HEK293 (cell line): ENCODE measurements around the gene PHAF1.

Experiments
- CTCF ChIA-PET: fragments of 350-600 bp; formaldehyde crosslinking; extraction: SDS; loops from one replicate; lab custom pipeline; 2021; ENCODE audit warnings: antibody characterized with exemption; lab: Yijun Ruan, JAX
- POLR2A ChIA-PET: fragments of 300-600 bp; formaldehyde crosslinking; extraction: SDS; loops from one replicate; lab custom pipeline; 2020; ENCODE audit warnings: antibody characterized with exemption, inconsistent platforms; lab: Yijun Ruan, JAX
- H3K27ac ChIP-seq: fragments of 200-500 bp; sonication (Bioruptor generic); 2 replicates; pipeline ENCODE4 v1.5.1; 2014; ENCODE audit warnings: low read depth, low read length, control low read depth, inconsistent platforms; ENCODE audit errors: extremely low read depth
- H3K36me3 ChIP-seq, 2 experiments: fragments of 200-500 bp in 1 of 2; sonication (Bioruptor generic) in 1 of 2; 1 replicate in 1 of 2; 2 replicates in 1 of 2; pipeline ENCODE4 v1.5.1; 2014 to 2017; ENCODE audit warnings: inconsistent platforms in 2 of 2, low read length in 2 of 2; ENCODE audit not compliant: control insufficient read depth in 2 of 2, insufficient read depth in 1 of 2
- H3K4me1 ChIP-seq: fragments of 200-500 bp; sonication (Bioruptor generic); 2 replicates; pipeline ENCODE4 v1.5.1; 2014; ENCODE audit warnings: mild to moderate bottlenecking, low read length, inconsistent platforms; ENCODE audit not compliant: control insufficient read depth, insufficient read depth
- H3K4me3 ChIP-seq: 2 replicates; pipeline ENCODE4 v1.5.1; 2011; ENCODE audit warnings: low read depth, mild to moderate bottlenecking, control low read depth, low read length, moderate library complexity
- H3K9me3 ChIP-seq: fragments of 200-500 bp; sonication (Bioruptor generic); 2 replicates; pipeline ENCODE4 v1.5.1; 2014; ENCODE audit warnings: low read depth, low read length, inconsistent platforms; ENCODE audit not compliant: control insufficient read depth, insufficient read depth
- ATF2 ChIP-seq: fragments of 450-650 bp; formaldehyde crosslinking; IDR thresholded peaks from 2 replicates; pipeline ENCODE4 v1.5.1; 2016; ENCODE audit warnings: missing biosample characterization, missing genetic modification characterization, low read depth
- CTCF ChIP-seq: fragments of 450-650 bp; formaldehyde crosslinking; IDR thresholded peaks from 2 replicates; pipeline ENCODE4 v1.5.1; 2016; ENCODE audit warnings: missing biosample characterization, missing genetic modification characterization
- GLIS1 ChIP-seq: fragments of 450-650 bp; formaldehyde crosslinking; IDR thresholded peaks from 2 replicates; pipeline ENCODE4 v1.5.1; 2016; ENCODE audit warnings: missing biosample characterization, missing genetic modification characterization
- HOXC10 ChIP-seq: sonication (generic); formaldehyde crosslinking; IDR thresholded peaks from 2 replicates; pipeline ENCODE4 v1.8.1; 2023; ENCODE audit warnings: mild to moderate bottlenecking, missing genetic modification reagents
- KLF8 ChIP-seq: fragments of 450-650 bp; formaldehyde crosslinking; IDR thresholded peaks from 2 replicates; pipeline ENCODE4 v1.5.1; 2016; ENCODE audit warnings: missing biosample characterization, missing genetic modification characterization
- PBX3 ChIP-seq: sonication (generic); formaldehyde crosslinking; IDR thresholded peaks from 2 replicates; pipeline ENCODE4 v1.8.1; 2022; ENCODE audit warnings: mild to moderate bottlenecking, moderate library complexity, missing genetic modification reagents
- PRDM4 ChIP-seq: fragments of 450-650 bp; formaldehyde crosslinking; IDR thresholded peaks from 2 replicates; pipeline ENCODE4 v1.5.1; 2017; ENCODE audit warnings: missing biosample characterization, missing genetic modification characterization
- PRDM6 ChIP-seq: fragments of 450-650 bp; formaldehyde crosslinking; IDR thresholded peaks from 2 replicates; pipeline ENCODE4 v1.5.1; 2017; ENCODE audit warnings: missing biosample characterization, missing genetic modification characterization
- RBAK ChIP-seq: fragments of 450-650 bp; formaldehyde crosslinking; IDR thresholded peaks from 2 replicates; pipeline ENCODE4 v1.5.1; 2016; ENCODE audit warnings: missing biosample characterization, missing genetic modification characterization
- SP3 ChIP-seq: fragments of 450-650 bp; formaldehyde crosslinking; IDR thresholded peaks from 2 replicates; pipeline ENCODE4 v1.5.1; 2016; ENCODE audit warnings: missing biosample characterization, missing genetic modification characterization
- ZBTB1 ChIP-seq: fragments of 450-650 bp; formaldehyde crosslinking; IDR thresholded peaks from 2 replicates; pipeline ENCODE4 v1.5.1; 2016; ENCODE audit warnings: missing biosample characterization, missing genetic modification characterization
- ZBTB17 ChIP-seq: fragments of 450-650 bp; formaldehyde crosslinking; IDR thresholded peaks from 2 replicates; pipeline ENCODE4 v1.5.1; 2016; ENCODE audit warnings: missing biosample characterization, missing genetic modification characterization
- ZBTB44 ChIP-seq: fragments of 450-650 bp; IDR thresholded peaks from 2 replicates; pipeline ENCODE4 v1.5.1; 2018; ENCODE audit warnings: missing biosample characterization, mild to moderate bottlenecking, missing genetic modification characterization
- ZNF121 ChIP-seq: fragments of 450-650 bp; formaldehyde crosslinking; IDR thresholded peaks from 2 replicates; pipeline ENCODE4 v1.5.1; 2016; ENCODE audit warnings: missing biosample characterization, missing genetic modification characterization
- ZNF184 ChIP-seq: fragments of 450-650 bp; IDR thresholded peaks from 2 replicates; pipeline ENCODE4 v1.5.1; 2018; ENCODE audit warnings: missing biosample characterization, mild to moderate bottlenecking, missing genetic modification characterization
- ZNF2 ChIP-seq: fragments of 450-650 bp; formaldehyde crosslinking; IDR thresholded peaks from 2 replicates; pipeline ENCODE4 v1.5.1; 2016; ENCODE audit warnings: missing biosample characterization, missing genetic modification characterization
- ZNF211 ChIP-seq: fragments of 450-650 bp; formaldehyde crosslinking; IDR thresholded peaks from 2 replicates; pipeline ENCODE4 v1.5.1; 2016; ENCODE audit warnings: low read depth, missing biosample characterization, missing genetic modification characterization
- ZNF354C ChIP-seq: fragments of 450-650 bp; formaldehyde crosslinking; IDR thresholded peaks from 2 replicates; pipeline ENCODE4 v1.5.1; 2016; ENCODE audit warnings: missing biosample characterization, missing genetic modification characterization, low read depth, borderline replicate concordance
- ZNF398 ChIP-seq: fragments of 450-650 bp; formaldehyde crosslinking; IDR thresholded peaks from 2 replicates; pipeline ENCODE4 v1.5.1; 2017; ENCODE audit warnings: missing biosample characterization, missing genetic modification characterization
- ZNF426 ChIP-seq: fragments of 450-650 bp; formaldehyde crosslinking; IDR thresholded peaks from 2 replicates; pipeline ENCODE4 v1.5.1; 2017; ENCODE audit warnings: missing biosample characterization, missing genetic modification characterization, mild to moderate bottlenecking, inconsistent platforms, moderate library complexity
- ZNF48 ChIP-seq: fragments of 450-650 bp; formaldehyde crosslinking; IDR thresholded peaks from 2 replicates; pipeline ENCODE4 v1.5.1; 2016; ENCODE audit warnings: missing biosample characterization, missing genetic modification characterization
- ZNF624 ChIP-seq: fragments of 450-650 bp; formaldehyde crosslinking; IDR thresholded peaks from 2 replicates; pipeline ENCODE4 v1.5.1; 2017; ENCODE audit warnings: missing biosample characterization, missing genetic modification characterization
- ZNF76 ChIP-seq: fragments of 450-650 bp; formaldehyde crosslinking; IDR thresholded peaks from 2 replicates; pipeline ENCODE4; 2016; ENCODE audit warnings: low read depth, missing biosample characterization, missing genetic modification characterization, borderline replicate concordance
- ZSCAN30 ChIP-seq: fragments of 450-650 bp; IDR thresholded peaks from 2 replicates; pipeline ENCODE4 v1.5.1; 2018; ENCODE audit warnings: missing biosample characterization, mild to moderate bottlenecking, missing genetic modification characterization, moderate library complexity

The PHAF1 gene

GRCh38 chr16:67109407-67110135 lies at the start of gene PHAF1:
Gene PHAF1 (plus strand): TSS chr16:67109941. CDS start chr16:67110176, 235 bp downstream.
- Histone ChIP-seq H3K36me3 (peaks cover 0 to 22% of the 10 kb centered on the region in 2 experiments; a peak in 2 of 3 replicates), H3K9me3 (no peaks in the 10 kb centered on the region), H3K4me3 (peak within 1 kb of the TSS; percentile 50), H3K4me1 (peaks cover 3% of the 10 kb centered on the region; the same call in 1 of the 2 replicates), H3K27ac (peak within 1 kb of the TSS; percentile 38; the same call in 1 of the 2 replicates)
- ChIA-PET POLR2A (interaction anchor here (1.2 kb wide), 1 partner anchor 92 kb away, joined by 3 read pairs; no protein-coding TSS in a partner anchor), CTCF (interaction anchor here (0.5 to 1.9 kb wide), 3 partner anchors 11 to 316 kb away, joined by 3 to 9 read pairs (median 3); no protein-coding TSS in a partner anchor)
- TF ChIP-seq RBAK (tag by site-specific recombination): no peak
- TF ChIP-seq ZBTB44: peak; percentile 59; the same call in 1 of the 2 replicates
- no peak for TF ChIP-seq ZNF211
- no peak for TF ChIP-seq ZNF48 (tag by site-specific recombination)
- no peak for TF ChIP-seq ZBTB17 (tag by site-specific recombination)
- TF ChIP-seq ZNF398 (tag by site-specific recombination): 0 out of 2 replicates have a peak, but pooled peaks have one; percentile 26
- TF ChIP-seq ZNF354C (tag by site-specific recombination): no peak
- TF ChIP-seq PRDM6 (tag by site-specific recombination): no peak
- no peak for TF ChIP-seq ZSCAN30 (tag by site-specific recombination)
- TF ChIP-seq ZNF184: no peak
- TF ChIP-seq KLF8 (tag by site-specific recombination): peak; percentile 74; the same call in 1 of the 2 replicates
- no peak for TF ChIP-seq HOXC10
- no peak for TF ChIP-seq ZNF121 (tag by site-specific recombination)
- TF ChIP-seq ZNF76: peak; percentile 27; the same call in 1 of the 2 replicates
- TF ChIP-seq PBX3 (CRISPR knock-in tag): peak; percentile 73; the same call in 1 of the 2 replicates
- no peak for TF ChIP-seq ATF2 (tag by site-specific recombination)
- TF ChIP-seq ZNF2 (tag by site-specific recombination): peak; percentile 70
- peak; percentile 92 for TF ChIP-seq SP3 (tag by site-specific recombination)
- no peak for TF ChIP-seq PRDM4
- no peak for TF ChIP-seq ZNF426 (tag by site-specific recombination)
- no peak for TF ChIP-seq ZBTB1 (tag by site-specific recombination)
- TF ChIP-seq GLIS1 (tag by site-specific recombination): 0 out of 2 replicates have a peak, but pooled peaks have one; percentile 26
- no peak for TF ChIP-seq CTCF (tag by site-specific recombination)
- TF ChIP-seq ZNF624 (tag by site-specific recombination): no peak
